Endothelial cell of umbilical vein (primary cell): ENCODE results near the gene NTRK1. TPM values are rescaled to one million over a fixed set of nuclear protein-coding genes. Genes with fewer than 3 reads are reported as not detected.

Source experiments
- BruUV-seq: library from RNA; stranded (reverse); fragments of 400-500 nt; replicated peaks from 2 replicates; lab custom pipeline; 2021; lab: Mats Ljungman, UMichigan
- CTCF ChIA-PET: fragments of 300-600, 350-600 bp; sonication (Branson Sonifier 250); formaldehyde crosslinking; loops from one replicate; lab custom pipeline; 2021; ENCODE audit warnings: antibody characterized with exemption, inconsistent platforms; lab: Charles Lee
- POLR2A ChIA-PET: fragments of 300-600, 350-600 bp; sonication (Branson Sonifier 250); formaldehyde crosslinking; loops from one replicate; lab custom pipeline; 2021; ENCODE audit warnings: antibody characterized with exemption, inconsistent platforms; lab: Charles Lee
- DNase-seq: peaks from one replicate; pipeline ENCODE4 v3.0.0-alpha.2; 2011; ENCODE audit warnings: low read depth, low spot score
- FAIRE-seq: peaks from 2 replicates; lab custom pipeline; 2011; peaks lifted over from hg19 to GRCh38; lab: Jason Lieb, UNC
- H2AFZ ChIP-seq: 2 replicates; pipeline ENCODE4 v1.6.0; 2012; ENCODE audit warnings: low read depth, low read length, control low read depth, inconsistent platforms
- H3K27ac ChIP-seq: 2 replicates; pipeline ENCODE4 v1.5.1; 2011; ENCODE audit warnings: low read depth, mild to moderate bottlenecking, control low read depth, low read length, moderate library complexity; ENCODE audit not compliant: insufficient read depth
- H3K27me3 ChIP-seq, 2 experiments: 2 replicates each; pipeline versions ENCODE4 v1.6.0 to v1.6.1; 2011; ENCODE audit warnings: low read length in 2 of 2, mixed read lengths in 1 of 2; ENCODE audit not compliant: control insufficient read depth in 2 of 2, insufficient read depth in 2 of 2
- H3K36me3 ChIP-seq, 2 experiments: 2 replicates in 1 of 2; 3 replicates in 1 of 2; pipeline ENCODE4 v1.5.1; 2011; ENCODE audit warnings: low read length in 2 of 2, mild to moderate bottlenecking in 1 of 2, moderate library complexity in 1 of 2; ENCODE audit not compliant: control insufficient read depth in 2 of 2, insufficient read depth in 2 of 2; ENCODE audit errors: extremely low read depth in 1 of 2
- H3K4me1 ChIP-seq: 3 replicates; pipeline ENCODE4 v1.5.1; 2011; ENCODE audit warnings: mild to moderate bottlenecking, low read length; ENCODE audit not compliant: control insufficient read depth, insufficient read depth; ENCODE audit errors: extremely low read depth
- H3K4me2 ChIP-seq: 2 replicates; pipeline ENCODE4 v1.6.1; 2011; ENCODE audit warnings: low read length, control low read depth, mixed read lengths; ENCODE audit not compliant: insufficient read depth
- H3K4me3 ChIP-seq, 3 experiments: fragments of 200-600 bp in 1 of 3; sonication (generic), shearing (Covaris generic) in 1 of 3; replicated peaks in 1 of 3; 2 replicates each; pipeline ENCODE4 v1.5.1; 2011 to 2016; ENCODE audit warnings: control low read depth in 3 of 3, low read length in 3 of 3, mild to moderate bottlenecking in 2 of 3, inconsistent platforms in 1 of 3, low read depth in 1 of 3, moderate library complexity in 1 of 3; ENCODE audit not compliant: insufficient read depth in 1 of 3
- H3K79me2 ChIP-seq: 2 replicates; pipeline ENCODE4 v1.6.0; 2012; ENCODE audit warnings: low read length, inconsistent platforms; ENCODE audit not compliant: control insufficient read depth, insufficient read depth
- H3K9ac ChIP-seq: replicated peaks from 2 replicates; pipeline ENCODE3; 2011; ENCODE audit warnings: low read length, control low read depth; ENCODE audit not compliant: insufficient read depth; ENCODE audit errors: extremely low read depth
- H3K9me1 ChIP-seq: replicated peaks from 3 replicates; pipeline ENCODE4 v1.6.0; 2011; ENCODE audit warnings: mild to moderate bottlenecking, low read length; ENCODE audit not compliant: control insufficient read depth, insufficient read depth; ENCODE audit errors: extremely low read depth
- H3K9me3 ChIP-seq: replicated peaks from 2 replicates; pipeline ENCODE4 v1.5.1; 2012; ENCODE audit warnings: low read length, inconsistent platforms; ENCODE audit not compliant: control insufficient read depth, insufficient read depth
- H4K20me1 ChIP-seq: replicated peaks from 2 replicates; pipeline ENCODE3; 2011; ENCODE audit warnings: mild to moderate bottlenecking, low read length; ENCODE audit not compliant: control insufficient read depth, insufficient read depth; ENCODE audit errors: extremely low read depth
- EZH2 ChIP-seq: IDR thresholded peaks from 2 replicates; pipeline ENCODE4 v1.6.1; 2012; ENCODE audit warnings: borderline replicate concordance, low read depth, mild to moderate bottlenecking, moderate library complexity, low read length, inconsistent platforms; ENCODE audit not compliant: severe bottlenecking
- FOS ChIP-seq: IDR thresholded peaks from 2 replicates; pipeline ENCODE4 v1.6.1; 2011; ENCODE audit warnings: mild to moderate bottlenecking, low read length, moderate library complexity, borderline replicate concordance; ENCODE audit not compliant: insufficient read depth
- GATA2 ChIP-seq: IDR thresholded peaks from 2 replicates; pipeline ENCODE4 v1.7.0; 2011; ENCODE audit warnings: low read depth, mild to moderate bottlenecking, moderate library complexity, mixed read lengths, low read length; ENCODE audit not compliant: insufficient read length, insufficient read depth
- JUN ChIP-seq: IDR thresholded peaks from 2 replicates; pipeline ENCODE4 v1.6.1; 2011; ENCODE audit warnings: borderline replicate concordance, low read depth; ENCODE audit not compliant: insufficient read length, insufficient read depth
- MYC ChIP-seq: IDR thresholded peaks from one replicate; pipeline ENCODE4 v1.6.1; 2011; ENCODE audit warnings: mild to moderate bottlenecking, low read depth, low read length
- POLR2A ChIP-seq: IDR thresholded peaks from 2 replicates; pipeline ENCODE4 v1.6.1; 2012; ENCODE audit warnings: low read depth, mild to moderate bottlenecking, control low read depth, low read length
- POLR2AphosphoS5 ChIP-seq: IDR thresholded peaks from 2 replicates; pipeline ENCODE4 v1.6.1; 2012; ENCODE audit warnings: low read depth, mild to moderate bottlenecking, control low read depth, low read length, moderate library complexity; ENCODE audit not compliant: insufficient read depth
- dilution Hi-C: fragments of 300-500 bp; cut with MboI; formaldehyde crosslinking; loops from one replicate; pipeline ENCODE4 v1.15.0; 2019; ENCODE audit warnings: low sequenced_read_pairs; ENCODE audit not compliant: extremely low pct_ligation_motif_present
- intact Hi-C: fragments of 100-400 bp; cut with micrococcal nuclease; formaldehyde crosslinking; loops from one replicate; pipeline ENCODE4 v1.10.0; 2022
- polyA plus RNA-seq, 4 experiments: library from polyadenylated mRNA; depleted of rRNA in 3 of 4; stranded (reverse) in 3 of 4; unstranded in 1 of 4; fragments of >200 nt; gene quantifications; 2 replicates each; pipeline versions ENCODE4 v1.2.1 to v1.2.3, GENCODE V29; 2011 to 2012; ENCODE audit warnings: missing spikeins in 1 of 4
- total RNA-seq: library from RNA; stranded (reverse); gene quantifications from 2 replicates; pipeline ENCODE4 v1.2.3, GENCODE V29; 2021
- TF ChIP-seq, protein P1 (sequence below): IDR thresholded peaks from 2 replicates; pipeline ENCODE4 v1.6.1; 2011; ENCODE audit not compliant: insufficient read depth, insufficient read length
- TF ChIP-seq, protein P2 (sequence below), 2 donors: IDR thresholded peaks; 1 replicate in 1 of 2; 2 replicates in 1 of 2; pipeline ENCODE4 v1.5.1; 2011; ENCODE audit warnings: low read length in 2 of 2, mild to moderate bottlenecking in 2 of 2, moderate library complexity in 2 of 2, control low read depth in 1 of 2, inconsistent platforms in 1 of 2, low read depth in 1 of 2; ENCODE audit not compliant: insufficient read depth in 1 of 2; ENCODE audit errors: extremely low read depth in 1 of 2

Gene NTRK1
- total and polyA plus RNA-seq, 2 donors (not counting 3 experiments of a cell fraction or from before 2014, with no cell fraction given), result 0.07 TPM; not detected in 1

GRCh38 chr1:156852418-156852874, 8.2 kb upstream of the NTRK1 start:
- peaks cover 23 to 36% of the 10 kb centered on the region in 2 experiments for H3K27me3 ChIP-seq
- POLR2A ChIA-PET, result no interaction called here
- no peak overlapping the region for H3K9ac ChIP-seq
- FAIRE-seq (no peak), DNase-seq (no peak)
- no peaks in the 10 kb centered on the region for H3K36me3 ChIP-seq
- BruUV-seq, result no TSS peak
- H2AFZ ChIP-seq, result no peak overlapping the region
- no peaks in the 10 kb centered on the region for H3K9me3 ChIP-seq
- no peak overlapping the region for H3K27ac ChIP-seq
- H4K20me1 ChIP-seq, result no peaks in the 10 kb centered on the region
- dilution Hi-C loops (no loop called here), intact Hi-C loops (no loop called here)
- CTCF ChIA-PET, result interaction anchor here (0.7 to 1.9 kb wide), 6 partner anchors 9 to 163 kb away, joined by 3 to 6 read pairs (median 4); partner anchors contain the start of gene NTRK1
- H3K79me2 ChIP-seq, result no peaks in the 10 kb centered on the region
- H3K4me3 ChIP-seq, result no peak overlapping the region
- peaks cover 16% of the 10 kb centered on the region for H3K4me1 ChIP-seq
- no peaks in the 10 kb centered on the region for H3K9me1 ChIP-seq
- TF ChIP-seq POLR2AphosphoS5 (no peak), MYC (no peak), FOS (no peak), EZH2 (no peak), POLR2A (no peak), GATA2 (no peak), JUN (no peak)
- TF ChIP-seq, protein P1, sequence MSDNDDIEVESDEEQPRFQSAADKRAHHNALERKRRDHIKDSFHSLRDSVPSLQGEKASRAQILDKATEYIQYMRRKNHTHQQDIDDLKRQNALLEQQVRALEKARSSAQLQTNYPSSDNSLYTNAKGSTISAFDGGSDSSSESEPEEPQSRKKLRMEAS, result no peak
- TF ChIP-seq, protein P2, sequence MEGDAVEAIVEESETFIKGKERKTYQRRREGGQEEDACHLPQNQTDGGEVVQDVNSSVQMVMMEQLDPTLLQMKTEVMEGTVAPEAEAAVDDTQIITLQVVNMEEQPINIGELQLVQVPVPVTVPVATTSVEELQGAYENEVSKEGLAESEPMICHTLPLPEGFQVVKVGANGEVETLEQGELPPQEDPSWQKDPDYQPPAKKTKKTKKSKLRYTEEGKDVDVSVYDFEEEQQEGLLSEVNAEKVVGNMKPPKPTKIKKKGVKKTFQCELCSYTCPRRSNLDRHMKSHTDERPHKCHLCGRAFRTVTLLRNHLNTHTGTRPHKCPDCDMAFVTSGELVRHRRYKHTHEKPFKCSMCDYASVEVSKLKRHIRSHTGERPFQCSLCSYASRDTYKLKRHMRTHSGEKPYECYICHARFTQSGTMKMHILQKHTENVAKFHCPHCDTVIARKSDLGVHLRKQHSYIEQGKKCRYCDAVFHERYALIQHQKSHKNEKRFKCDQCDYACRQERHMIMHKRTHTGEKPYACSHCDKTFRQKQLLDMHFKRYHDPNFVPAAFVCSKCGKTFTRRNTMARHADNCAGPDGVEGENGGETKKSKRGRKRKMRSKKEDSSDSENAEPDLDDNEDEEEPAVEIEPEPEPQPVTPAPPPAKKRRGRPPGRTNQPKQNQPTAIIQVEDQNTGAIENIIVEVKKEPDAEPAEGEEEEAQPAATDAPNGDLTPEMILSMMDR (IDR thresholded peaks at IDR 0.05; ENCODE audit: extremely low read depth in 1 of 2, insufficient read depth in 1 of 2, low read depth in 1 of 2, low read length in 2 of 2), result no peak
- no peak overlapping the region for H3K4me2 ChIP-seq
